LNCaP clone FGC (cell line): ENCODE results near the gene ZCCHC7.

Experiments used
- DNase-seq: peaks from one replicate; pipeline ENCODE4 v3.0.0-alpha.2; 2011; ENCODE audit warnings: low read depth
- H3K4me3 ChIP-seq: 2 replicates; pipeline ENCODE4 v1.5.1; 2011; ENCODE audit warnings: mild to moderate bottlenecking, low read depth, low read length, control low read depth
- CTCF ChIP-seq: IDR thresholded peaks from 2 replicates; pipeline ENCODE4 v1.5.1; 2012; ENCODE audit warnings: mild to moderate bottlenecking; ENCODE audit not compliant: control insufficient read depth, insufficient read depth; ENCODE audit errors: extremely low read depth

Gene ZCCHC7

GRCh38 chr9:37350486-37351190 lies 230.3 kb downstream of the ZCCHC7 start:
- no peak for DNase-seq

GRCh38 chr9:37353791-37354190 lies 233.4 kb downstream of the ZCCHC7 start:
- DNase-seq: no peak
- H3K4me3 ChIP-seq: no peak overlapping the region
- no peak for TF ChIP-seq CTCF

More at GRCh38 chr9:37350486-37351190, 230.3 kb downstream of the ZCCHC7 start:
- no peak for TF ChIP-seq CTCF
- no peak overlapping the region for H3K4me3 ChIP-seq

- H3K4me3 ChIP-seq: no peak overlapping the region
- TF ChIP-seq CTCF: no peak
- DNase-seq: no peak
These were observed 242.1 kb downstream of the ZCCHC7 start for GRCh38 chr9:37362430-37362829.

DNA sequence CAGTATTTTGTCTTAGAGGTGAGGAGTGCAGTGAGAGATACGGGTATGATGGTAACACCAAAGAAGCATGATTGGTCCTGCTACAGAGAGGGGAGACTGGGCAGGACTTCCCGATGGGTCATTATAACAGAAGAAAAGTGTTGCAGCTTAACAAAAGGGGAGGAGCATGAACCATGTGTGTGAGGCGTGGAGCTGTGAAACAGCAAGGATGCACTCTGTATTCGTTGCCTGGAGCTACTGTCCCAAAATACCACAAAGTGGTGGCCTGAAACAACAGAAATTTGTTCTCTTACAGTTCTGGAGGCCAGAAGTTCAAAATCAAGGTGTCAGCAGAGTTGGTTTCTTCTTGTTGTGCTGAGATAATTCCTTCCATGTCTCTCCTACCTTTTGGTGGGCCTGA lies 242.8 kb downstream of the ZCCHC7 start:
- no peak overlapping the region for H3K4me3 ChIP-seq
- no peak for TF ChIP-seq CTCF
- no peak for DNase-seq

DNA sequence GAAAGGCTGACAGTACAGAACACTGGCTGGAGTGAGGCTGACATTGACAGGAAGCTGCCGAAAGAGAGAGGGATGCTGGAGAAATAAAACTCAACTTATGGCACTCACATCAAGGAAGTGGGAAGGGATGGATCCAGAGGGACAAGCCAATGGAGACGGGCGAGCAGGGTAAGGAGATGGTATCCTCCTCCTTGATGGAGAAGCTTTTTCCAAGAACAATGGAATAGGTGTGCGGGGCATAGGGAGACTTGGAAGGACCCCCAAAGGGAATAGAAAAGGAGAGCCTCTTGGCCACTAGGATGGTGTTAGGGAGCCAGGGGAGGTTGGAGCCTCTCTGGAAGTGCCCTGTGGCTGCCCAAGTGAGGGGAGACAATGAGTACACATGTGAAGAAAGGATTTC lies 243.8 kb downstream of the ZCCHC7 start:
- no peak for DNase-seq
- no peak overlapping the region for H3K4me3 ChIP-seq
- TF ChIP-seq CTCF: no peak

DNA sequence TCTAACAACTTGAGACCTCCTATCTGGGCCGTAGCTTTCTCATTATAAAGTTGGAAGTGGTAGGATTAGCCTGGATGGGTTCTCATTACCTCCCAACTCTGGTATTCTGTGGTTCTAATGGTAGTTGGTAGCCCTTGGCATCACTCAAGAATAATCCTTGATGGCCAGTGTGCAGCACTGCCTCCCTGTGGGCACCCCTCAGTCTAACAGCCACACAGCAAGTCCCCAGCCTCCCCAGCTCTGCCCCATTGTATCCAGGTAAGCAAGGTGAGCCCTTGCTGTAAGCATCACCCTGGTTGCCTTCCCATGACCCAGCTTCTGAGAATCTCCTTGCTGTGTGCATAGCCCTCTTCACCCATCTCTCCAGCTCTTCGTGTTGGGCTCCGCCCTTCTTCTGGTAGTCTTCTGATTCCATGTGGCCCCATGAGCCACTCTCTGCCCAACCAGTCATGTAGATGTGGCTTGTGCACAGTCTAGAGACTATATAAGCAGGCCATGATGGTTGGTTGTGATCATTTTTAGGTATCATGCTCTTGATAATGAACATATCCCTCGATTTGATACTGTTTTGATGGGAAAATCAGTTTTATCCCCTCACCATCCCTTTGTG lies 244.5 kb downstream of the ZCCHC7 start:
- no peak overlapping the region for H3K4me3 ChIP-seq
- DNase-seq: no peak
- TF ChIP-seq CTCF: peak; percentile 37

GRCh38 chr9:37369671-37370070 lies 249.3 kb downstream of the ZCCHC7 start:
- DNase-seq: no peak
- no peak for TF ChIP-seq CTCF
- no peak overlapping the region for H3K4me3 ChIP-seq
